A673 (cell line): Measurements from ENCODE around the gene CFAP61.

Source experiments
- EZH2 ChIP-seq: fragments of 200-600 bp; sonication (generic); IDR thresholded peaks from 2 replicates; pipeline ENCODE4 v1.6.1; 2017; ENCODE audit warnings: borderline replicate concordance, low read depth, mild to moderate bottlenecking, mixed read lengths, antibody characterized with exemption, low read length; ENCODE audit not compliant: poor library complexity, severe bottlenecking
- TF ChIP-seq, protein P1 (sequence below): fragments of 300-800, 200-600 bp; sonication (generic); conservative IDR thresholded peaks from 2 replicates; pipeline ENCODE4 v1.5.1; 2017; ENCODE audit warnings: low read depth, mild to moderate bottlenecking, antibody characterized with exemption, low read length, moderate library complexity, mixed read lengths

DNA sequence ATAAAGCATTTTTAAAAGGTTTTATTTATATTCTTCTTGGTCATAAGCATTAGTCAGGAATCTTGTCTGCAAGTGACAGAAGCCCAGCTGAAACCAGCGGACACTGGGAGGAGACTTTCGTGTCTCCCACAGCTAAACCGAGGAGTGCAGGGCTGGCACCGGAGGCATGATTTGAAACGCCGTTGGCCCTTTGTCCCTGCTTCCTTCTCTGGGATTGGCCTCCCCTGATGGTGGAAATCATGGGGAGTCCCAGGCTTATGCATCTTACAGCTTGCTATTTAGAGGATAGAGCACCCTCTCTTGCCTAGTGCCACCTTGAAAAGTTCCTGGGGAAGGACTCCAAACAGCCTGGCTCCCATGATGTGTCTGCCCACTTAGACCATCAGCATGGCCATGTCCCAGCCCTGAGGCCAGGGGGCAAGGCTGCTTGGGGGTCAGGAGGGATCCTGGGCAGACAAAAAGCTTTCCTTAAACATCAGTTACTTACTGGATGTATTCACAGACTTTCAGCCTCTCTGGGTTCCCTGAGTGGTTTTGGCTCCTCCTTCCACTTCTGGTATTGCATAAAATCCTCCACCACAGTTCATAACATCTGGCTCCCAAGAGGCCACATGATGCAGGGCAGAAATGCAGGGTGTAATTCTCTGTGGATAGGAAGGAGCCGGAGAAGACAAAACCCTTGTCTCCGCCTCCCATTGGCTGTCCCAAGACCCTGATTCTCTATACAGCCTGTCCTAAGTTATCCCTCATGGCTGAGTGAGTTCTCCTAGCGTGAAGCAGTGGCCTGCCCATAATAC lies 266.2 kb downstream of the CFAP61 start:
- TF ChIP-seq, protein P1, sequence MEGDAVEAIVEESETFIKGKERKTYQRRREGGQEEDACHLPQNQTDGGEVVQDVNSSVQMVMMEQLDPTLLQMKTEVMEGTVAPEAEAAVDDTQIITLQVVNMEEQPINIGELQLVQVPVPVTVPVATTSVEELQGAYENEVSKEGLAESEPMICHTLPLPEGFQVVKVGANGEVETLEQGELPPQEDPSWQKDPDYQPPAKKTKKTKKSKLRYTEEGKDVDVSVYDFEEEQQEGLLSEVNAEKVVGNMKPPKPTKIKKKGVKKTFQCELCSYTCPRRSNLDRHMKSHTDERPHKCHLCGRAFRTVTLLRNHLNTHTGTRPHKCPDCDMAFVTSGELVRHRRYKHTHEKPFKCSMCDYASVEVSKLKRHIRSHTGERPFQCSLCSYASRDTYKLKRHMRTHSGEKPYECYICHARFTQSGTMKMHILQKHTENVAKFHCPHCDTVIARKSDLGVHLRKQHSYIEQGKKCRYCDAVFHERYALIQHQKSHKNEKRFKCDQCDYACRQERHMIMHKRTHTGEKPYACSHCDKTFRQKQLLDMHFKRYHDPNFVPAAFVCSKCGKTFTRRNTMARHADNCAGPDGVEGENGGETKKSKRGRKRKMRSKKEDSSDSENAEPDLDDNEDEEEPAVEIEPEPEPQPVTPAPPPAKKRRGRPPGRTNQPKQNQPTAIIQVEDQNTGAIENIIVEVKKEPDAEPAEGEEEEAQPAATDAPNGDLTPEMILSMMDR, result no peak
- TF ChIP-seq EZH2, result no peak
